SK-N-SH (cell line): ENCODE results near the gene ABCA6. TPM values are rescaled to one million over a fixed set of nuclear protein-coding genes. Genes with fewer than 3 reads are reported as not detected.

Source experiments
- CTCF ChIA-PET: fragments of 300-600, 350-600 bp; formaldehyde crosslinking; extraction: SDS; loops from one replicate; lab custom pipeline; 2021; lab: Yijun Ruan, JAX
- POLR2A ChIA-PET: fragments of 350-600 bp; sonication (Branson Sonifier 250); formaldehyde crosslinking; extraction: SDS; loops from one replicate; lab custom pipeline; 2020; ENCODE audit warnings: antibody characterized with exemption, inconsistent platforms; lab: Yijun Ruan, JAX
- DNase-seq: peaks from one replicate; pipeline ENCODE4 v3.0.0; 2012
- H2AFZ ChIP-seq: fragments of 200-600 bp; sonication (generic); 2 replicates; pipeline ENCODE4 v1.8.1; 2016; ENCODE audit warnings: antibody characterized with exemption, mild to moderate bottlenecking, low read depth
- H3F3A ChIP-seq: fragments of 200-600 bp; sonication (generic); replicated peaks from 2 replicates; pipeline ENCODE3; 2016; ENCODE audit warnings: antibody characterized with exemption, mild to moderate bottlenecking; ENCODE audit not compliant: insufficient read depth
- H3K27ac ChIP-seq, 2 experiments: fragments of 200-500 bp in 1 of 2; fragments of 200-600 bp in 1 of 2; sonication (Bioruptor generic) in 1 of 2; sonication (generic), shearing (Covaris generic) in 1 of 2; 2 replicates each; pipeline versions ENCODE4 v1.5.1 to v1.6.1; 2014 to 2016; ENCODE audit warnings: low read depth in 2 of 2, inconsistent platforms in 1 of 2, low read length in 1 of 2, mild to moderate bottlenecking in 1 of 2, mixed read lengths in 1 of 2
- H3K27me3 ChIP-seq: fragments of 200-600 bp; sonication (generic), shearing (Covaris generic); 2 replicates; pipeline ENCODE4 v1.6.1; 2016; ENCODE audit warnings: mixed run types; ENCODE audit not compliant: insufficient read depth
- H3K36me3 ChIP-seq, 2 experiments: fragments of 200-500 bp in 1 of 2; fragments of 200-600 bp in 1 of 2; sonication (Bioruptor generic) in 1 of 2; sonication (generic) in 1 of 2; replicated peaks in 1 of 2; 2 replicates each; pipeline versions ENCODE3 to v1.5.1; 2014 to 2016; ENCODE audit warnings: low read length in 1 of 2, mild to moderate bottlenecking in 1 of 2; ENCODE audit not compliant: insufficient read depth in 2 of 2, control insufficient read depth in 1 of 2
- H3K4me1 ChIP-seq, 2 experiments: fragments of 200-500 bp in 1 of 2; fragments of 200-600 bp in 1 of 2; sonication (Bioruptor generic) in 1 of 2; sonication (generic), shearing (Covaris generic) in 1 of 2; 2 replicates each; pipeline versions ENCODE4 v1.5.1 to v1.6.1; 2014 to 2016; ENCODE audit warnings: low read depth in 1 of 2, low read length in 1 of 2, mixed run types in 1 of 2; ENCODE audit not compliant: insufficient read depth in 2 of 2, control insufficient read depth in 1 of 2
- H3K4me2 ChIP-seq: fragments of 200-600 bp; sonication (generic), shearing (Covaris generic); 2 replicates; pipeline ENCODE4 v1.6.1; 2017; ENCODE audit warnings: mixed run types
- H3K4me3 ChIP-seq, 2 experiments: fragments of 200-500 bp in 1 of 2; fragments of 200-600 bp in 1 of 2; sonication (Bioruptor generic) in 1 of 2; sonication (generic), shearing (Covaris generic) in 1 of 2; 2 replicates each; pipeline versions ENCODE4 v1.5.1 to v1.8.1; 2014 to 2016; ENCODE audit warnings: low read depth in 2 of 2, inconsistent platforms in 1 of 2, low read length in 1 of 2, mild to moderate bottlenecking in 1 of 2, mixed read lengths in 1 of 2, moderate library complexity in 1 of 2
- H3K79me2 ChIP-seq: fragments of 200-600 bp; sonication (generic); 2 replicates; pipeline ENCODE4 v1.8.1; 2017; ENCODE audit warnings: mild to moderate bottlenecking; ENCODE audit not compliant: insufficient read depth
- H3K9ac ChIP-seq: fragments of 200-600 bp; sonication (generic); 2 replicates; pipeline ENCODE4 v1.6.1; 2017; ENCODE audit warnings: mixed run types
- H3K9me2 ChIP-seq: fragments of 200-600 bp; sonication (generic); 2 replicates; pipeline ENCODE4 v1.6.1; 2017; ENCODE audit warnings: mixed run types
- H3K9me3 ChIP-seq: fragments of 200-600 bp; sonication (generic); 2 replicates; pipeline ENCODE4 v1.6.1; 2017; ENCODE audit warnings: mixed run types, mild to moderate bottlenecking, moderate library complexity
- H4K20me1 ChIP-seq: fragments of 200-600 bp; sonication (generic); 2 replicates; pipeline ENCODE4 v1.6.1; 2017; ENCODE audit warnings: mild to moderate bottlenecking, mixed run types; ENCODE audit not compliant: insufficient read depth
- CTCF ChIP-seq: fragments of 200-600 bp; sonication (generic); IDR thresholded peaks from 2 replicates; pipeline ENCODE4 v1.6.1; 2017; ENCODE audit warnings: antibody characterized with exemption, mild to moderate bottlenecking, moderate library complexity
- EP300 ChIP-seq, 2 experiments: IDR thresholded peaks; 2 replicates each; pipeline versions ENCODE4 v1.4.0 to v1.6.1; 2012; ENCODE audit warnings: borderline replicate concordance in 1 of 2, low read depth in 1 of 2, low read length in 1 of 2
- EZH2phosphoT487 ChIP-seq: fragments of 200-600 bp; sonication (generic); IDR thresholded peaks from 2 replicates; pipeline ENCODE4 v1.6.1; 2017; ENCODE audit warnings: low read depth, mixed run types, mild to moderate bottlenecking, antibody characterized with exemption, moderate library complexity, borderline replicate concordance
- FOSL2 ChIP-seq: IDR thresholded peaks from 2 replicates; pipeline ENCODE4 v1.4.0; 2012; ENCODE audit warnings: low read depth, mild to moderate bottlenecking, moderate library complexity, borderline replicate concordance
- FOXJ3 ChIP-seq: sonication (generic); formaldehyde crosslinking; IDR thresholded peaks from 2 replicates; pipeline ENCODE4 v1.5.1; 2020; ENCODE audit warnings: mild to moderate bottlenecking, missing genetic modification reagents
- FOXM1 ChIP-seq: IDR thresholded peaks from 2 replicates; pipeline ENCODE4 v1.4.0; 2012; ENCODE audit warnings: low read depth, mild to moderate bottlenecking
- GABPA ChIP-seq: IDR thresholded peaks from 2 replicates; pipeline ENCODE4 v1.4.0; 2012; ENCODE audit warnings: low read depth, mild to moderate bottlenecking
- NRF1 ChIP-seq: IDR thresholded peaks from 2 replicates; pipeline ENCODE4 v1.6.1; 2012; ENCODE audit warnings: low read depth, mild to moderate bottlenecking, low read length
- PBX3 ChIP-seq: IDR thresholded peaks from 2 replicates; pipeline ENCODE4; 2012
- RCOR1 ChIP-seq: fragments of 150-350 bp; IDR thresholded peaks from 2 replicates; pipeline ENCODE4 v1.6.1; 2017; ENCODE audit warnings: antibody characterized with exemption, low read length
- TCF12 ChIP-seq: IDR thresholded peaks from 2 replicates; pipeline ENCODE4 v1.4.0; 2012
- USF2 ChIP-seq: fragments of 150-350 bp; IDR thresholded peaks from 2 replicates; pipeline ENCODE4 v1.6.1; 2017; ENCODE audit warnings: antibody characterized with exemption, low read length, low read depth, borderline replicate concordance
- WGBS: methylation state at CpG from one replicate; pipeline ENCODE4 v1.1.6; 2017; ENCODE audit warnings: low lambda C conversion rate; 5-methylcytosine and 5-hydroxymethylcytosine counted together
- polyA plus RNA-seq, 3 experiments: library from polyadenylated mRNA; depleted of rRNA; stranded (reverse); fragments of >200 nt; gene quantifications; 2 replicates each; pipeline ENCODE4 v1.2.3, GENCODE V29; 2012

Gene ABCA6
- polyA plus RNA-seq, 1 of the 3 experiments (the other 2 are of a cell fraction) = 0.15 TPM

GRCh38 chr17:69142175-69142802 is 594 bp upstream of the ABCA6 start:
- Histone ChIP-seq H4K20me1 (no peaks in the 10 kb centered on the region), H3K4me1 (peaks cover 0 to 3% of the 10 kb centered on the region in 2 experiments; a peak in 2 of 4 replicates), H3K27ac (peak overlapping the region in 1 of 2 experiments; percentile 86; a peak in 2 of 4 replicates), H3K9ac (no peak overlapping the region; the same call in 1 of the 2 replicates), H3K36me3 (no peaks in the 10 kb centered on the region), H2AFZ (peak overlapping the region; percentile 69), H3K4me2 (peak overlapping the region; percentile 26; the same call in 1 of the 2 replicates), H3K9me3 (no peaks in the 10 kb centered on the region), H3K27me3 (no peaks in the 10 kb centered on the region), H3K79me2 (no peaks in the 10 kb centered on the region), H3F3A (peaks cover 4% of the 10 kb centered on the region), H3K9me2 (no peaks in the 10 kb centered on the region), H3K4me3 (0 out of 4 replicates have a peak overlapping the region, but pooled peaks of 1 of the 2 experiments have one; percentile 5)
- WGBS = 8% methylated on average over 3 of the region's 3 CpGs
- ChIA-PET CTCF (no interaction called here), POLR2A (no interaction called here)
- no peak for DNase-seq
- no peak for TF ChIP-seq FOXJ3 (CRISPR knock-in tag)
- TF ChIP-seq TCF12 = peak; percentile 51
- no peak for TF ChIP-seq RCOR1

GRCh38 chr17:69134112-69134511 is 7.6 kb downstream of the ABCA6 start:
- Histone ChIP-seq H3K27me3 (no peaks in the 10 kb centered on the region; the same call in 1 of the 2 replicates), H3K36me3 (no peaks in the 10 kb centered on the region), H2AFZ (no peak overlapping the region), H3K79me2 (no peaks in the 10 kb centered on the region), H3K4me2 (no peak overlapping the region), H3K9me2 (no peaks in the 10 kb centered on the region), H3K4me1 (no peaks in the 10 kb centered on the region), H3K9me3 (no peaks in the 10 kb centered on the region), H3K4me3 (no peak overlapping the region), H4K20me1 (no peaks in the 10 kb centered on the region), H3K27ac (no peak overlapping the region), H3F3A (no peaks in the 10 kb centered on the region), H3K9ac (no peak overlapping the region)
- ChIA-PET POLR2A (no interaction called here), CTCF (no interaction called here)
- no peak for DNase-seq
- TF ChIP-seq EP300 (IDR thresholded peaks at IDR 0.05; ENCODE audit: borderline replicate concordance in 1 of 2, low read depth in 1 of 2, low read length in 1 of 2) = no peak
- no peak for TF ChIP-seq FOXM1
- TF ChIP-seq PBX3 = no peak
- TF ChIP-seq EZH2phosphoT487 = no peak
- TF ChIP-seq GABPA = no peak
- TF ChIP-seq USF2 = no peak
- TF ChIP-seq NRF1 = no peak
- TF ChIP-seq CTCF = no peak
- no peak for TF ChIP-seq TCF12
- no peak for TF ChIP-seq FOSL2
- WGBS = 15% methylated on average over 3 of the region's 3 CpGs
